ENCODE results near the gene SPATA45.

SPATA45 gene

DNA sequence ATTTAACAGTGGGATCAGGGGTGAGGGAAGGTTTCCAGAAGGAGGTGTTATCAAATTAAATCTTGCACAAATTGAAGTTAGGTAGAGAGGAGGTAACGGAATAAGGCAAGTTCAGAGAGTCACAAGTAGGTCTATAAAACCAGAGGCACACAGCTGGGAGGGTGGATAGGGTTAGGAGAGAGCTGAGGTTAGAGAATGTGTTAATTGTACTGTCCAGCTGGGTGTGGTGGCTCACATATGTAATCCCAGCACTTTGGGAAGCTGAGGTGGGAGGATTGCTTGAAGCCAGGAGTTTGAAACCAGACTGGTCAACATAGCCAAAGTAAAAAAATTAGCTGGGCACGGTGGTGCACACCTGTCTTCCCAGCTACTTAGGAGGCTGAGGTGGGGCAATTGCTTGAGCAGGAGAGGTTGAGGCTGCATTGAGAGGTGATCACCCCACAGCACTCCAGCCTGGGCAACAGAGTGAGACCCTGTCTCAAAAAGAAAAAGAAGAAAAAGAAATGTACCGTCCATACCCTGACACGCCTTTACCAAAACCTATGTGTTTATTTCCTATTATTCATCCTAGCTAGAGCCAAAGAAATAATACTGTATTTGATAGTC, 20.2 kb downstream of the SPATA45 start:
- H3K4me3 ChIP-seq (ENCODE audit: low read depth, low read length) = no peak overlapping the region
- DNase-seq (ENCODE audit: low read depth) = no peak
- TF ChIP-seq, protein P1, sequence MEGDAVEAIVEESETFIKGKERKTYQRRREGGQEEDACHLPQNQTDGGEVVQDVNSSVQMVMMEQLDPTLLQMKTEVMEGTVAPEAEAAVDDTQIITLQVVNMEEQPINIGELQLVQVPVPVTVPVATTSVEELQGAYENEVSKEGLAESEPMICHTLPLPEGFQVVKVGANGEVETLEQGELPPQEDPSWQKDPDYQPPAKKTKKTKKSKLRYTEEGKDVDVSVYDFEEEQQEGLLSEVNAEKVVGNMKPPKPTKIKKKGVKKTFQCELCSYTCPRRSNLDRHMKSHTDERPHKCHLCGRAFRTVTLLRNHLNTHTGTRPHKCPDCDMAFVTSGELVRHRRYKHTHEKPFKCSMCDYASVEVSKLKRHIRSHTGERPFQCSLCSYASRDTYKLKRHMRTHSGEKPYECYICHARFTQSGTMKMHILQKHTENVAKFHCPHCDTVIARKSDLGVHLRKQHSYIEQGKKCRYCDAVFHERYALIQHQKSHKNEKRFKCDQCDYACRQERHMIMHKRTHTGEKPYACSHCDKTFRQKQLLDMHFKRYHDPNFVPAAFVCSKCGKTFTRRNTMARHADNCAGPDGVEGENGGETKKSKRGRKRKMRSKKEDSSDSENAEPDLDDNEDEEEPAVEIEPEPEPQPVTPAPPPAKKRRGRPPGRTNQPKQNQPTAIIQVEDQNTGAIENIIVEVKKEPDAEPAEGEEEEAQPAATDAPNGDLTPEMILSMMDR (IDR thresholded peaks at IDR 0.05; ENCODE audit: low read depth, low read length, missing control alignments) = no peak

GRCh38 chr1:212825798-212826452, 21.5 kb downstream of the SPATA45 start:
- DNase-seq (ENCODE audit: low read depth) = no peak
- TF ChIP-seq, protein P1 (IDR thresholded peaks at IDR 0.05; ENCODE audit: low read depth, low read length, missing control alignments) = no peak
- no peak overlapping the region for H3K4me3 ChIP-seq (ENCODE audit: low read depth, low read length)

DNA sequence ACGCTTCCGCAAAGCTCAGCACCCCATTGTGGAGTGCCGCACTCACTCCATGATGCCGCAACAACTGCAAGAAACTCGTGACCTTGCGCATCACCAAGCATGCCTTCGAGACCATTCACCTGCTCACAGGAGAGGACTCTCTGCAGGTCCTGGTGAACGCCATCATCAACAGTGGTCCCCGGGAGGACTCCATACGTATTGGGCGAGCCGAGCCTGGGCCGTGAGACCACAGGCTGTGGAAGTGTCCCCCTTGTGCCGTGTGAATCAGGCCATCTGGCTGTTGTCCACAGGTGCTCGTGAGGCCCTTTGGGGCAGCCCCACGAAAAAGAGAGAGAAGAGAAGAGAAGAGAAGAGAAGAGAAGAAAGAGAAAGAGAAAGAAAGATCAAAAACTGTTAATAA, 23.2 kb downstream of the SPATA45 start:
- TF ChIP-seq, protein P1 (IDR thresholded peaks at IDR 0.05; ENCODE audit: low read depth, low read length, missing control alignments) = no peak

DNA sequence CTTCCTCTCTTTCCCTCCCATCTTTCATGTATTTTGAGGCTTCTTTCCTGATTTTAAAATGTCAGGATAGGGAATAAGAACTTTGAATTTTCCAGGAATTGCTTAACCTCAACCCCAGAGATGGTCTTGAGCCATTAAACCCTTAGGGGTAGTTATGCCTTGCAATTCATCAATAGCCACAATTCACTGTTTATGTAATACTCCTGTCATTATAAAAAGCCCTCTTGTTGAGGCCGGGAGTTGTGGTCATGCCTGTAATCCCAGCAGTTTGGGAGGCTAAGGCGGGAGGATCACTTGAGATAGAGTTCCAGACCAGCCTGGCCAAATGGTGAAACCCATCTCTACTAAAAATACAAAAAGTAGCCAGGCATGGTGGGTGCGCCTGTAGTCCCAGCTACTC, 24.5 kb downstream of the SPATA45 start:
- TF ChIP-seq, protein P1 (IDR thresholded peaks at IDR 0.05; ENCODE audit: low read depth, low read length, missing control alignments) = no peak
- no peak for DNase-seq (ENCODE audit: low read depth)
- no peak overlapping the region for H3K4me3 ChIP-seq (ENCODE audit: low read depth, low read length)

More for the DNA sequence above, 23.2 kb downstream of the SPATA45 start:
- DNase-seq (ENCODE audit: low read depth) = no peak
- no peak overlapping the region for H3K4me3 ChIP-seq (ENCODE audit: low read depth, low read length)

DNA sequence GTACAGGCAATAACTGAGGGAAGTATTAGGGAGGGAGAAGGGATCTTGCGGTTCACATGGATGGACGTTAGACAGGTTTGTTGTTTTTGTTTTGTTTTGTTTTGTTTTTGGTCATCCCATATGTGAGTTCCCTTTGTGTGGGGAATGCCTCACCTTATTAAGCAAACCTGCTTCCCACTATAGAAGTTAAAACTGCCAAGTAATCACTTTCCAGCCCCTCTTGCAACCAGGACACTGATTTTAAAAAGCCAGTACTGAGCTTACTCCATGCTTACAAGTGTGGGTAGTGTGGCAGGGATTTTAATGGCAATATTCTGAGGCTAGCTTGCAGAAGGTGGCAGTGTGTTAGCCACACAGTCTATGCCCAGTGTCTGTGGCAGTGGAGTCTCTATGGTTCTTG, 26.5 kb downstream of the SPATA45 start:
- TF ChIP-seq, protein P1 (IDR thresholded peaks at IDR 0.05; ENCODE audit: low read depth, low read length, missing control alignments) = no peak
- H3K4me3 ChIP-seq (ENCODE audit: low read depth, low read length) = no peak overlapping the region
- DNase-seq (ENCODE audit: low read depth) = no peak

- peak; percentile 34 for DNase-seq (ENCODE audit: low read depth)
- no peak overlapping the region; the same call in 1 of the 2 replicates for H3K4me3 ChIP-seq (ENCODE audit: low read depth, low read length)
- TF ChIP-seq, protein P1 (IDR thresholded peaks at IDR 0.05; ENCODE audit: low read depth, low read length, missing control alignments) = no peak
These were observed 27.7 kb downstream of the SPATA45 start for GRCh38 chr1:212819726-212820125.

Data from GM12864 (cell line).